Neuron (in vitro differentiated cells): Measurements from ENCODE around the gene CBLN1.

Experiments used
- H2AFZ ChIP-seq: one replicate; pipeline ENCODE4 v1.6.1; 2013; ENCODE audit warnings: low read depth, mild to moderate bottlenecking, inconsistent platforms, low read length, moderate library complexity
- H3K27me3 ChIP-seq: one replicate; pipeline ENCODE4 v1.6.1; 2013; ENCODE audit warnings: low read length; ENCODE audit not compliant: insufficient read depth
- H3K36me3 ChIP-seq: one replicate; pipeline ENCODE4 v1.6.1; 2013; ENCODE audit warnings: low read length; ENCODE audit not compliant: insufficient read depth
- H3K4me1 ChIP-seq: one replicate; pipeline ENCODE4 v1.6.1; 2013; ENCODE audit warnings: low read length; ENCODE audit not compliant: insufficient read depth
- H3K4me3 ChIP-seq: 2 replicates; pipeline ENCODE4 v1.5.1; 2013; ENCODE audit warnings: mild to moderate bottlenecking, low read length, moderate library complexity
- H3K9me3 ChIP-seq: one replicate; pipeline ENCODE4 v1.6.1; 2013; ENCODE audit warnings: low read length

Gene CBLN1

DNA sequence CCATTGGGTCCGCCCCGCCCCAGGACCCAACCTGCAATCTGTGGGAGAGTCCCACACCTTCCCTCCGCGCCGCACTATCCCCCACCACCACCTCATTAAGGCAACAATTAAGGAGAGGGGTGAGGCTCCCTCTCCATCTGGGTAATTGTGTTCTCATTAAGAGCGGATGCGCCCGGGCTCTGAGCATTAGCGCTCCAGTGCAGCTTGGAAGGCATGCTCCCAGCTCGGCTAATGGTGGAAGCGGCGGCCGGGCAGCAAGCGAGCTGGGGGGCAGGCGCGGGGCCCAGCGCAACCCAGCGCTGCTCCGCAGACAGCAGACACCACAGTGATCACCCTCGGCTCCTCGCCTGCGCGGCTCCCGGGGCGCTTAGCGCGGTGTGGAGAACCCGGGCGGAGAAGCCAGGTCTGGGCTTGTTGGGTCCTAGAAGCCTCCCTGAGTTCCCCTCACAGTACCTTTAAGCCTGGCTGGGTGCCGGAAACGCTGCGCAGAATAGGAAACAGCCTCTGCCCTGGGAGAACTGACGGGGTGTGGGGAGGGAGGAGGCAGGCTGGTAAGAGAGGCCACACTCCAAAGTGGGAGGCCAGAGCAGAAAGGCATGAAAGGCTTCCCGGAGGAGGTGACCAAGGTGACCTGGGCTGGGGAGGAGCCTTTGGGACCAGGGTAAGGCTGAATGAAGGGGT lies 6.4 kb downstream of the CBLN1 start:
- Histone ChIP-seq H3K27me3 (peaks cover 71% of the 10 kb centered on the region), H3K36me3 (no peaks in the 10 kb centered on the region), H3K4me3 (no peak overlapping the region), H3K9me3 (no peaks in the 10 kb centered on the region), H2AFZ (no peak overlapping the region), H3K4me1 (no peaks in the 10 kb centered on the region)

- Histone ChIP-seq H2AFZ (no peak overlapping the region), H3K27me3 (peaks cover 65% of the 10 kb centered on the region), H3K4me1 (no peaks in the 10 kb centered on the region), H3K9me3 (no peaks in the 10 kb centered on the region), H3K4me3 (no peak overlapping the region), H3K36me3 (no peaks in the 10 kb centered on the region)
Measured at GRCh38 chr16:49274591-49274990, 7.0 kb downstream of the CBLN1 start.

DNA sequence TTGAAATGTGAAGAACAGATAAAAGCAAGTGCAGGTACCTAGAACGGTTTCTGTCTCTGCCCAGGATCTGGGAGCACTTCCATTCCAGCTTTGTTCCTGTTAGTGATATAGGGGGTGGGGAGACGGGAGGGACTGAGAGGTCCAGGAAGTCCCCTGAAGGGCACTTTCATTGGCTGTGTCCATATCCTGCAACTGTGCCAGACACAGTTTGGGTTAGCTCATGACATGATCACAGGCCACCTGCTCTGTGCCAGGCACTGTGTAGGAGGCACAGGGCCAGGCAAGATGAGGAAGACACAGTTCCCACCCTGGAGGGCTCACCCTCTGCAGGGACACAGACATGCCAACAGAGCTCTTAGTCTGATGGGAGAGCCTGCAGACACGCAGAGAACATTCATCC lies 7.9 kb downstream of the CBLN1 start:
- peaks cover 57% of the 10 kb centered on the region for H3K27me3 ChIP-seq
- H3K4me3 ChIP-seq = no peak overlapping the region
- no peaks in the 10 kb centered on the region for H3K4me1 ChIP-seq
- no peaks in the 10 kb centered on the region for H3K9me3 ChIP-seq
- no peaks in the 10 kb centered on the region for H3K36me3 ChIP-seq
- H2AFZ ChIP-seq = no peak overlapping the region

- Histone ChIP-seq H3K4me3 (no peak overlapping the region), H3K9me3 (no peaks in the 10 kb centered on the region), H2AFZ (no peak overlapping the region), H3K4me1 (no peaks in the 10 kb centered on the region), H3K36me3 (no peaks in the 10 kb centered on the region), H3K27me3 (peaks cover 33% of the 10 kb centered on the region)
Measured at GRCh38 chr16:49271363-49271762, 10.3 kb downstream of the CBLN1 start.

- Histone ChIP-seq H2AFZ (no peak overlapping the region), H3K9me3 (no peaks in the 10 kb centered on the region), H3K27me3 (peaks cover 13% of the 10 kb centered on the region), H3K4me1 (no peaks in the 10 kb centered on the region), H3K36me3 (no peaks in the 10 kb centered on the region), H3K4me3 (no peak overlapping the region)
Measured at GRCh38 chr16:49269201-49269600, 12.4 kb downstream of the CBLN1 start.

GRCh38 chr16:49268667-49269066 lies 13.0 kb downstream of the CBLN1 start:
- Histone ChIP-seq H3K4me1 (no peaks in the 10 kb centered on the region), H2AFZ (no peak overlapping the region), H3K4me3 (no peak overlapping the region), H3K9me3 (no peaks in the 10 kb centered on the region), H3K27me3 (peaks cover 8% of the 10 kb centered on the region), H3K36me3 (no peaks in the 10 kb centered on the region)

DNA sequence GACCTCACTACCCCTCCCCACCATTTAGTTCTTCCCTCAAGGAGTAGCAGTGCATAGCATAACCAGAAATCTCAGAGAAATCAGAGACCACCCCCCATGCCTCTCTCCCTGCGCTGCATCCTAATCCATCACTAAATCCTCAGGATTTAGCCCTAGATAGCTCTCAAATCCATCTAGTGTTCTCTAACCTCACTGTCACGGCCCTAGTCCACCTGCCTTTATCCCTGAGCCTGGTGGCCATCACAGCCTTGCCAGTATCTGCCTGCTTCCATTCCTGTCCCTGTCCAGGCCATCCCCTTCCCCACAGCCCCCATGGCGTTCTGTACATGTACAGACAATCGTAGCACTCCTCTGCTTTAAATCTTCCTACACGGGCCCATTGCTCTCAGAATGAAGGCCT lies 19.1 kb downstream of the CBLN1 start:
- Histone ChIP-seq H3K9me3 (no peaks in the 10 kb centered on the region), H3K27me3 (no peaks in the 10 kb centered on the region), H3K4me3 (no peak overlapping the region), H3K4me1 (no peaks in the 10 kb centered on the region), H3K36me3 (no peaks in the 10 kb centered on the region), H2AFZ (no peak overlapping the region)

GRCh38 chr16:49261930-49262329 lies 19.7 kb downstream of the CBLN1 start:
- H2AFZ ChIP-seq = no peak overlapping the region
- H3K27me3 ChIP-seq = no peaks in the 10 kb centered on the region
- H3K36me3 ChIP-seq = no peaks in the 10 kb centered on the region
- no peaks in the 10 kb centered on the region for H3K9me3 ChIP-seq
- H3K4me1 ChIP-seq = no peaks in the 10 kb centered on the region
- no peak overlapping the region for H3K4me3 ChIP-seq

GRCh38 chr16:49260956-49261530 lies 20.6 kb downstream of the CBLN1 start:
- Histone ChIP-seq H3K9me3 (no peaks in the 10 kb centered on the region), H2AFZ (no peak overlapping the region), H3K36me3 (no peaks in the 10 kb centered on the region), H3K4me3 (no peak overlapping the region), H3K27me3 (no peaks in the 10 kb centered on the region), H3K4me1 (no peaks in the 10 kb centered on the region)

GRCh38 chr16:49260253-49260652 lies 21.4 kb downstream of the CBLN1 start:
- no peak overlapping the region for H2AFZ ChIP-seq
- H3K36me3 ChIP-seq = no peaks in the 10 kb centered on the region
- H3K9me3 ChIP-seq = no peaks in the 10 kb centered on the region
- H3K4me3 ChIP-seq = no peak overlapping the region
- no peaks in the 10 kb centered on the region for H3K4me1 ChIP-seq
- H3K27me3 ChIP-seq = no peaks in the 10 kb centered on the region

- no peak overlapping the region for H2AFZ ChIP-seq
- H3K4me1 ChIP-seq = no peaks in the 10 kb centered on the region
- H3K9me3 ChIP-seq = no peaks in the 10 kb centered on the region
- H3K36me3 ChIP-seq = no peaks in the 10 kb centered on the region
- H3K27me3 ChIP-seq = no peaks in the 10 kb centered on the region
- H3K4me3 ChIP-seq = no peak overlapping the region
Measured at GRCh38 chr16:49259330-49259729, 22.3 kb downstream of the CBLN1 start.

GRCh38 chr16:49250689-49251088 lies 30.9 kb downstream of the CBLN1 start:
- no peak overlapping the region for H3K4me3 ChIP-seq

DNA sequence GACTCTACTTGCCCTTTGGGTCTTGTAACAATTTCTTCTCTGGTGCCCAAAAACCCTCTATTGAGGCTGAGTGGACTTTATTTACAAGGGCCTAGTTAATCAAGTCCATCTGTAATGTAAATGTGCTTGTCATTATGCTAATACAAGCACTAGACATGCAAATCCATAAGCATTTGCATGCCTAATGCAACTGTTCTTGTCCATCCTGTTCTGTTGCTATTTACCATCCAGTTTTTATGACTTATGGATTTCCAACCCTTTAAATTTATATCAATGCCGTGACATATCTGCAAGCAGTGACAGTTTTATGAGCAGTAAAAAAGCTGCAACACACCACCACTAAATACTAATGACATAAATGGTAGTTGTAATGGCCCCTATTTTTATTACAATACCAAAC lies 33.4 kb downstream of the CBLN1 start:
- no peaks in the 10 kb centered on the region for H3K4me1 ChIP-seq
- peaks cover 5% of the 10 kb centered on the region for H3K27me3 ChIP-seq
- H2AFZ ChIP-seq = no peak overlapping the region
- H3K9me3 ChIP-seq = no peaks in the 10 kb centered on the region
- H3K4me3 ChIP-seq = no peak overlapping the region
- H3K36me3 ChIP-seq = no peaks in the 10 kb centered on the region

More at GRCh38 chr16:49250689-49251088, 30.9 kb downstream of the CBLN1 start:
- no peaks in the 10 kb centered on the region for H3K4me1 ChIP-seq
- no peak overlapping the region for H2AFZ ChIP-seq
- no peaks in the 10 kb centered on the region for H3K9me3 ChIP-seq
- peaks cover 5% of the 10 kb centered on the region for H3K27me3 ChIP-seq
- H3K36me3 ChIP-seq = no peaks in the 10 kb centered on the region

DNA sequence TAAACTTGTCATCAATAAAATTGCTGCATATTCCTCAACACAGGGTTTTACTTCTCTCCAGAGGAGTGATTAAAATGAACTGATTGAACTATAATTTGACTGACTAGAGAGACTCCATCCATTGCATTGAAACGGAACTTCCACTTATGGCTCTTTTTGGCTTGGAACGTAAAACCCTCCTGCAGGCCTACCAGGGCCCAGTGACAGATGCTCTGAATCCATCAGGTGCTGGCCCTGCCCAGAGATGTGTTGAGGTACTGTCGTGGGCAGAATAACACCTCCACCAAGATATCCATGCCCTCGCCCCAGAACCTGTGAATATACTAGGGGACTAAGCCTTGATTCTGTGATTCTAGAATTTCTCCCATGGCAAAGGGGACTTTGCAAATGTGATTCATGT lies 45.4 kb downstream of the CBLN1 start:
- Histone ChIP-seq H3K4me3 (no peak overlapping the region), H3K27me3 (no peaks in the 10 kb centered on the region), H2AFZ (no peak overlapping the region), H3K36me3 (no peaks in the 10 kb centered on the region), H3K4me1 (no peaks in the 10 kb centered on the region), H3K9me3 (no peaks in the 10 kb centered on the region)
